Amniotic epithelial cell (primary cell): ENCODE measurements around the gene SPIRE1.

Experiments used
- DNase-seq: peaks from one replicate; pipeline ENCODE4 v3.0.0-alpha.2; 2010; ENCODE audit warnings: low read depth

SPIRE1 gene

DNA sequence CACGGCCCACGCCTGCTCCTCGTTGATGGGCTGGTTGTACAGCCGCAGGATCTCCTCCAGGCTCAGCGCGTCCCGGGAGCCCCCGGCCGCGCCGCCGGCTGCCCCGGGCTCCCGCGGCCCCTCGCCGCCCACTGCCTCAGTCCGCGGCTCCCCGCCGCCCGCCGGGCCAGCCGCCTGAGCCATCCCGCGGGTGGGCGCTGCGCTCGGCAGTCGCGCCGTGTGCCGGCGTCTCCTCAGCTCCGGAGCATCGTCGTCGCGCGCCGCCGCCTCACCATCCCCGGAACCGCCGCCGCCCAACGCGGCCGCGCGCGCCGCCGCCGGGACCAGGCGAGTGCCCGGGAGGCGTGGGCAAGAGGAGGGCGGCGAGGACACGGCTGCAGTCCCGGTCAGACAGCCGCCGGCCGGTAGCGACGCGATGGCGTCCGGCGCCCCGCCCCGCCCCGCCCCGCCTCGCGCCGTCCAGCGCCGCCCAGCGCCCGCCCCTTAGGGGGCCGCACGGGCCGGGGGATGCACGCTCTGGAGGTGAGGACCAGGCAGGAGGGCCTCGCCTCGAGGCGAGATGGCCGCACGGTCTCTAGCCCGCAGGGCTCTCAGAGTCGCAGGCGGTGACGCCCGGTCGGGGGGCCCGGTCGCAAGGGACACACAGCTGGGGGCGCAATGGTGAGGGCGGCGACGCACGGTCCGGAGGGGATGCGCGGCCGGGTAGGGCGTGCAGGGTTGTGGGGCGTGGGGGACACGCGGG lies at the start of gene SPIRE1:
SPIRE1 (minus strand) TSS at position 424 of the 742 bp plus-strand sequence; CDS start at position 183, 241 bp downstream.
- DNase-seq = peak; percentile 45

DNA sequence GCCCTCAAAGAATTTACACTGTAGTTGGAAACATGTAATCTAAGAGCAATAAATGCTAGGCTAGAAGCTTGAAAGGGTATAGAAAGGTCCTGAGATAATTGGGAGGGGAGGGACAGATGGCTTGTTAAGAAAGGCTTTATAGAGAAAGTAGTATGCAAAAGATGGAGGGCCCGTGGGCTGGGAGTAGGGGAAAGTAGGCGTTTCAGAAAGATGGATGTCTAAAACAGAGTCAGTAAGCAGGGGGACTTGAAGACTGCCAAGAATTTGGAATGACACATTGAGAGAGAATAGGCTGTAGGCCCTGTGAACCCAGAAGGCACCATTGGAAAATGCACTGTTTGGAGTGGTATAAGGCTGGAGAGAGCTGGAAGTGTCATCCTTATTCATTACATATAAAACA lies 45.8 kb upstream of the SPIRE1 start:
- no peak for DNase-seq

GRCh38 chr18:12703096-12703567 lies 45.2 kb upstream of the SPIRE1 start:
- no peak for DNase-seq

DNA sequence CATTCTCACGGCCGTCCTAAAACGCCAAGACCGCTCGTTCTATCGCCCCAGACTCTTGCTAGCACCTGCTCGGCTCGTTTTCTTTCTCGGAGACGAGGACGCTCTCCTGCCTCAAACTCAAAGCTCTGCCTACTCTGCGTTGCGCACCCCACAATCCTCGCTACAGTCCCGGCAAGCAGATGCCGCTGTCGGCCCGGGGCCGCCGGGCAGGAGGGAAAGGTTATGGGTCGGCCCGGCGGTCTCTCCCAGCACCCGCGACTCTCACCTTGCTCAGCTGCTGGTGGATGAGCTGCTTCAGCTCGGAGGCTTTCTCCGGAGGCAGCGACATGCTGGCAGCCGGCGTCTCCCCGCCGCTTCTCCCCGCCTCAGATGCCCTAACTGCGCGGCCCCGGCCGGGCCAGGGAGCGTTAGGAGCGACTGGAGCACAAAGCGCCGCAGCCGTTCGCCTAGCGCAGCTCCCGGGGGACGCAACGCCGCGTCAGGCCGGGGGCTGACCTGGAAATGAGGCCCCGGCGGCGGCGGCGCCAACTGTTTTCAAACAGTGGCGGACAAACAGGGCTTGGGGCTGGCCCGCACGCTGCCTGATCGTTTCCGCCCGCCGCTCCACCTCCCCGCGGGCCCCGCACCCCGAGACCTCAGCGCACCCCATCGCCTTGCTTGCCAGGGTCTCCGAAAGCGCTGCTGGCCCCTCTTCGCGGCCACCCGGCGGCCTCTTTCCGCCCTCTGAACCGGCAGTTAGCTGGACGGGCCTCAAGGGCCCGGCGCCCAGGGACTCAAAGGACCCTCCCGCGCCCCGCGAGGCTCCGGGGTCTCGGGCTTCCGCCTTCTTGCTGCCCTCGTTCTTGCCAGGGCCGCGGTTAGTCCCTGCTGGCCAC lies 44.6 kb upstream of the SPIRE1 start, which contains the start of the genes CEP76 and PSMG2:
CEP76 (minus strand) TSS at position 503 of the 875 bp plus-strand sequence; CDS start at position 328, 175 bp downstream.
PSMG2 (plus strand) TSS at position 822 of the 875 bp plus-strand sequence. CDS start 66 bp downstream, outside the sequence.
- peak; percentile 82 for DNase-seq

DNA sequence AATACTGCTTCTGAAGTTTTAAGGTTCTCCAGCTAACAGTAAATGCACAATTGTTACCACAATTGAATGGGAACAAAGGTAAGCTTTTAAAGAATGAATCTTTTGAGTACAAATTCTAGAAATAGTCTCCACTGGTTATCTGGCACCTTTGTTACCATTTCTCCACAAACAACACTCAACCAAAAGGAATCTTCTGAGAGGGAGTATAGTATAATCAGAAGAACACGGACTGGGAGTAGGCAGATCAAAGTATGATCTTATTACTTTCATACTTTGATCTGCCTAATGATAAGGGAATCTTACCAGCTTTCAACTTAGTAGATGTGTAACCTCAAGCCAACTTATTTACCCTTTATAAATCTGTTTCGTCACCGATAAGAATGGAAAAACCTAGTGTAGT lies 43.3 kb upstream of the SPIRE1 start:
- no peak for DNase-seq

- DNase-seq = no peak
Observed at GRCh38 chr18:12699747-12700146, 41.8 kb upstream of the SPIRE1 start.

- peak; percentile 41 for DNase-seq
Observed at GRCh38 chr18:12694032-12694431, 36.1 kb upstream of the SPIRE1 start.

- no peak for DNase-seq
Observed at GRCh38 chr18:12692206-12692605, 34.3 kb upstream of the SPIRE1 start.

GRCh38 chr18:12689256-12689850 lies 31.4 kb upstream of the SPIRE1 start:
- no peak for DNase-seq

DNA sequence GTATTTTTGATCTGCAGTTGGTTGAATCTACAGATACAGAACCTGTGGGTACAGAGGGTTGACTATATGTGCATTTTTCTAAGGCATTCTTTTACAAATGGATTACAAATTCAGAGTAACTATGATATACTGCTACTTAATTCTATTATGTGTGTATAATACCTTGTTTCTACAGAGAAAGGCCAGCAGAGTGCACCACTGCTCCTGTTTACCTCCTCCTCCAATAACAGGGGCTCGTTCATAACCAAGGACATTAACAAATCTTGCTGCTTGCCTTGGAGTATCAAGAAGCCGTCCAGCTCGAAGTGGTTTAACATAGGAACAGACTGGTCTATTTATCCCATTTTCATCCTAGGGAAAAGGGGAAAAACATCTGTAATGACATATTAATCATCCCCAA lies 28.2 kb upstream of the SPIRE1 start:
- peak; percentile 52 for DNase-seq

- DNase-seq = peak; percentile 64
Observed at GRCh38 chr18:12679183-12679786, 21.4 kb upstream of the SPIRE1 start.

DNA sequence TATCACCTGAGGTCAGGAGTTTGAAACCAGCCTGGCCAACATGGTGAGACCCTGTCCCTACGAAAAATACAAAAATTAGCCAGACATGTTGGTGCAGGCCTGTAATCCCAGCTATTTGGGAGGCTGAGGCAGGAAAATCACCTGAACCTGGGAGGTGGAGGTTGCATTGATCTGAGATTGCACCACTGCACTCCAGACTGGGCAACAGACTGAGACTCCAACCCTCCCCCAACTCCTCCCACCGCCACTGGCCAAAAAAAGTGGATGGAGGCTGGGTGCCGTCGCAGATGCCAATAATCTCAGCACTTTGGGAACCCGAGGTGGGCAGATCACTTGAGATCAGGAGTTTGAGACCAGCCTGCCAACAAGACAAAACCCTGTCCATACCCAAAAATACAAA lies 10.1 kb upstream of the SPIRE1 start:
- DNase-seq = no peak

- peak; percentile 71 for DNase-seq
Observed at GRCh38 chr18:12659904-12660605, 2.1 kb upstream of the SPIRE1 start.

- peak; percentile 59 for DNase-seq
Observed at GRCh38 chr18:12658426-12659138, 675 bp upstream of the SPIRE1 start.

- peak; percentile 29 for DNase-seq
Observed at GRCh38 chr18:12656938-12657683, 796 bp downstream of the SPIRE1 start.

GRCh38 chr18:12656605-12656937 lies 1.3 kb downstream of the SPIRE1 start:
- peak; percentile 41 for DNase-seq

GRCh38 chr18:12654971-12655370 lies 2.9 kb downstream of the SPIRE1 start:
- DNase-seq = no peak

GRCh38 chr18:12652861-12653401 lies 5.0 kb downstream of the SPIRE1 start:
- peak; percentile 85 for DNase-seq

- DNase-seq = no peak
Observed at GRCh38 chr18:12651651-12652050, 6.3 kb downstream of the SPIRE1 start.

DNA sequence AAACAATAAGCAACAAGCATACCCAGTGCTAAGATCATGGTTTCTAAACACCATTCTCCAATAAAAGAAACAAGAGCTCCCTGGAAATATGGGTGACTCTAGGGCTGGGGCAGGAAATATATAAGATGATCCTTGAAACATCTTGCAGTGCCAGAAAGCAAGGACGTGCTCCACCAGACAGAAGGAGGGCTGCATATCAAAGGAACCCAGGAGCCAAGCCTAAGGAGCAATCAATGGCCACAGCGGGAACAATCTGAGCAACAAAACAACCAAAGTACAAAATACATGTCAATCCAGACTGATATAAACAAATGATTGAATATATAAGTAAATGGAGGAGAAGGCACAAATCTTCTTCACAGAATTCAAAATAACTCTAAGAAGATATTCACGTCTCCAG lies 10.1 kb downstream of the SPIRE1 start:
- no peak for DNase-seq
